Measurements from ENCODE around the gene GPR146. TPM values are rescaled to one million over a fixed set of nuclear protein-coding genes. Genes with fewer than 3 reads are reported as not detected.

GPR146 gene
- total RNA-seq, 4 donors from 2014 or later = 12.5 to 30.8 (median 25.5) TPM

GRCh38 chr7:1049006-1049741 lies 4.8 kb downstream of the GPR146 start:
- TF ChIP-seq EP300 (IDR thresholded peaks at IDR 0.05) (no peak), POLR2AphosphoS5 (IDR thresholded peaks at IDR 0.05) (peak in 1 of 2 donors; percentile 37)
- Histone ChIP-seq H3K27me3 (no peaks in the 10 kb centered on the region), H3K36me3 (no peaks in the 10 kb centered on the region), H3K4me1 (peaks cover 79 to 96% (median 91%) of the 10 kb centered on the region in 4 donors), H3K27ac (replicated peaks in 1 of 4) (peak overlapping the region in 3 of 4 donors; percentile 35 to 83 (median 41)), H3K4me3 (no peak overlapping the region), H3K9me3 (no peaks in the 10 kb centered on the region)
- 77% methylated on average over 21 of the region's 23 CpGs for WGBS
- intact Hi-C loops (cut with DNase I) = no loop called here
- no peak for DNase-seq (ENCODE audit: extremely low spot score)

GRCh38 chr7:1049801-1050200 lies 5.5 kb downstream of the GPR146 start:
- intact Hi-C loops (cut with DNase I) = no loop called here
- Histone ChIP-seq H3K27me3 (no peaks in the 10 kb centered on the region), H3K4me3 (no peak overlapping the region), H3K4me1 (peaks cover 85 to 100% (median 95%) of the 10 kb centered on the region in 4 donors), H3K9me3 (no peaks in the 10 kb centered on the region), H3K36me3 (no peaks in the 10 kb centered on the region), H3K27ac (replicated peaks in 1 of 4) (peak overlapping the region in 3 of 4 donors; percentile 35 to 83 (median 41))
- DNase-seq (ENCODE audit: extremely low spot score) = no peak
- WGBS = no CpG with 5 or more reads among the region's 8 CpGs
- TF ChIP-seq POLR2A (IDR thresholded peaks at IDR 0.05; ENCODE audit: low read depth) = no peak
- TF ChIP-seq, protein P1, sequence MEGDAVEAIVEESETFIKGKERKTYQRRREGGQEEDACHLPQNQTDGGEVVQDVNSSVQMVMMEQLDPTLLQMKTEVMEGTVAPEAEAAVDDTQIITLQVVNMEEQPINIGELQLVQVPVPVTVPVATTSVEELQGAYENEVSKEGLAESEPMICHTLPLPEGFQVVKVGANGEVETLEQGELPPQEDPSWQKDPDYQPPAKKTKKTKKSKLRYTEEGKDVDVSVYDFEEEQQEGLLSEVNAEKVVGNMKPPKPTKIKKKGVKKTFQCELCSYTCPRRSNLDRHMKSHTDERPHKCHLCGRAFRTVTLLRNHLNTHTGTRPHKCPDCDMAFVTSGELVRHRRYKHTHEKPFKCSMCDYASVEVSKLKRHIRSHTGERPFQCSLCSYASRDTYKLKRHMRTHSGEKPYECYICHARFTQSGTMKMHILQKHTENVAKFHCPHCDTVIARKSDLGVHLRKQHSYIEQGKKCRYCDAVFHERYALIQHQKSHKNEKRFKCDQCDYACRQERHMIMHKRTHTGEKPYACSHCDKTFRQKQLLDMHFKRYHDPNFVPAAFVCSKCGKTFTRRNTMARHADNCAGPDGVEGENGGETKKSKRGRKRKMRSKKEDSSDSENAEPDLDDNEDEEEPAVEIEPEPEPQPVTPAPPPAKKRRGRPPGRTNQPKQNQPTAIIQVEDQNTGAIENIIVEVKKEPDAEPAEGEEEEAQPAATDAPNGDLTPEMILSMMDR (IDR thresholded peaks at IDR 0.05) = no peak
- TF ChIP-seq EP300 (IDR thresholded peaks at IDR 0.05) = no peak
- no peak for TF ChIP-seq POLR2AphosphoS5 (IDR thresholded peaks at IDR 0.05)

- no peak overlapping the region for H3K4me3 ChIP-seq
- no peaks in the 10 kb centered on the region for H3K36me3 ChIP-seq
- TF ChIP-seq EP300 (IDR thresholded peaks at IDR 0.05) (no peak), POLR2A (IDR thresholded peaks at IDR 0.05; ENCODE audit: low read depth) (no peak), POLR2AphosphoS5 (IDR thresholded peaks at IDR 0.05) (no peak)
- TF ChIP-seq, protein P1 (IDR thresholded peaks at IDR 0.05) = no peak
- no peaks in the 10 kb centered on the region for H3K27me3 ChIP-seq
- H3K4me1 ChIP-seq = peaks cover 85 to 100% (median 95%) of the 10 kb centered on the region in 4 donors
- no peak for DNase-seq (ENCODE audit: extremely low spot score)
- WGBS = 91% methylated on average over 18 of the region's 30 CpGs
- H3K9me3 ChIP-seq = no peaks in the 10 kb centered on the region
- H3K27ac ChIP-seq (replicated peaks in 1 of 4) = peak overlapping the region; percentile 35 to 83 (median 69)
- intact Hi-C loops (cut with DNase I) = no loop called here
These were observed 6.0 kb downstream of the GPR146 start for GRCh38 chr7:1050254-1050906.

DNA sequence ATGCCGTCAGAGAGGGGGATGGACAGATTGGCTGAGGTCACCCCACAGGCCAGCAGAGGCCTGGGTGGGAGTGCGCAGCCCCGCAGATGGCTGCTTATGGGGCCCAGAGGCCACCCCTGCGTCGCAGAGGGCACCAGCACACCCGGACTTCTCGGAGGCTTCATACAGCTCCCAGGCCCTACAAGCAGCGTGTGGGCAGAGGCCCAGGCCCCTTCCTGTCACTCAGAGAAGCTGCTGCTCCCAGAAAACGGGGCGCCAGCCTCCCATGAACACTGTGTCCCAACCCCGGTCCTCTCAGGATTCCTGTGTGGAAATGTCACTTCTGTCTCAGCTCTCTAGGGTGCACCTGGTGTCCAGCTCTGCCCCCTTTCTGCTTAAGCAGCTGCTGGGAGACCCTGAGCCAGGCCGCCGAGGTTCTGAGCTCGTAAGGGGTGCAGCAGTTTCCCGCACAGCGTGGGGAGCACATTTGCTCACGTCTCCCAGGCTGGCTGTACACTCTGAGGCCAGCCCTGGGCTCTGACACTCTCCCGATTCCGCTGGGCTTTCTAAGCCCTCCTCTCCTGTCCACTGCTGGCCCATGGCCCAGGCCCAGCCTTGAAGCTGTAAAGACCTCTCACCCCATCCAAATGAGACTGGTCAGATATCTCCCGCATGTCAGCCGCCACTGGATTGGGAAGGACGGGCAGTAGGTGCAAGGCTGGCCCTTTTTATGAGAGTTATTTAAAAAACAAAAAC lies 6.8 kb downstream of the GPR146 start:
- H3K27me3 ChIP-seq = no peaks in the 10 kb centered on the region
- intact Hi-C loops (cut with DNase I) = no loop called here
- H3K4me3 ChIP-seq = no peak overlapping the region
- peak overlapping the region; percentile 62 to 83 (median 72) for H3K27ac ChIP-seq (replicated peaks in 1 of 4)
- peaks cover 85 to 100% (median 95%) of the 10 kb centered on the region in 4 donors for H3K4me1 ChIP-seq
- TF ChIP-seq POLR2A (IDR thresholded peaks at IDR 0.05; ENCODE audit: low read depth) = no peak
- TF ChIP-seq EP300 (IDR thresholded peaks at IDR 0.05) = no peak
- DNase-seq (ENCODE audit: extremely low spot score) = no peak
- H3K36me3 ChIP-seq = no peaks in the 10 kb centered on the region
- H3K9me3 ChIP-seq = no peaks in the 10 kb centered on the region
- WGBS = 78% methylated on average over 17 of the region's 22 CpGs

- Histone ChIP-seq H3K27me3 (no peaks in the 10 kb centered on the region), H3K27ac (replicated peaks in 1 of 4) (peak overlapping the region; percentile 62 to 83 (median 72)), H3K9me3 (no peaks in the 10 kb centered on the region), H3K4me1 (peaks cover 89 to 100% (median 96%) of the 10 kb centered on the region in 4 donors), H3K36me3 (peaks cover 0 to 5% (median 1%) of the 10 kb centered on the region in 4 donors), H3K4me3 (no peak overlapping the region)
- 60% methylated on average over 16 of the region's 20 CpGs for WGBS
- no peak for DNase-seq (ENCODE audit: extremely low spot score)
- intact Hi-C loops (cut with DNase I) = no loop called here
- TF ChIP-seq, protein P1 (IDR thresholded peaks at IDR 0.05) = no peak
- TF ChIP-seq POLR2A (IDR thresholded peaks at IDR 0.05; ENCODE audit: low read depth) (no peak), EP300 (IDR thresholded peaks at IDR 0.05) (no peak), POLR2AphosphoS5 (IDR thresholded peaks at IDR 0.05) (no peak)
These were observed 7.9 kb downstream of the GPR146 start for GRCh38 chr7:1052031-1052818.

Measured in esophagus muscularis mucosa (tissue), 4 donors.